ENCODE data around the gene PDE8A. TPM values are rescaled to one million over a fixed set of nuclear protein-coding genes. Genes with fewer than 3 reads are reported as not detected.

The PDE8A gene
- total and polyA plus RNA-seq, 2 experiments from 2014 or later, result 5.6 to 7.5 TPM

- no peak for TF ChIP-seq EZH2 (IDR thresholded peaks at IDR 0.05; ENCODE audit: low read depth, unreplicated experiment)
- TF ChIP-seq EZH2phosphoT487 (IDR thresholded peaks at IDR 0.05; ENCODE audit: unreplicated experiment), result no peak
- no peak for TF ChIP-seq NANOG (IDR thresholded peaks at IDR 0.05; ENCODE audit: borderline replicate concordance)
- no peak for TF ChIP-seq ZNF331 (CRISPR knock-in tag; IDR thresholded peaks at IDR 0.05; ENCODE audit: low read depth)
- no peak for TF ChIP-seq CREB1 (CRISPR knock-in tag; IDR thresholded peaks at IDR 0.05; ENCODE audit: low read depth)
- TF ChIP-seq, protein P1, sequence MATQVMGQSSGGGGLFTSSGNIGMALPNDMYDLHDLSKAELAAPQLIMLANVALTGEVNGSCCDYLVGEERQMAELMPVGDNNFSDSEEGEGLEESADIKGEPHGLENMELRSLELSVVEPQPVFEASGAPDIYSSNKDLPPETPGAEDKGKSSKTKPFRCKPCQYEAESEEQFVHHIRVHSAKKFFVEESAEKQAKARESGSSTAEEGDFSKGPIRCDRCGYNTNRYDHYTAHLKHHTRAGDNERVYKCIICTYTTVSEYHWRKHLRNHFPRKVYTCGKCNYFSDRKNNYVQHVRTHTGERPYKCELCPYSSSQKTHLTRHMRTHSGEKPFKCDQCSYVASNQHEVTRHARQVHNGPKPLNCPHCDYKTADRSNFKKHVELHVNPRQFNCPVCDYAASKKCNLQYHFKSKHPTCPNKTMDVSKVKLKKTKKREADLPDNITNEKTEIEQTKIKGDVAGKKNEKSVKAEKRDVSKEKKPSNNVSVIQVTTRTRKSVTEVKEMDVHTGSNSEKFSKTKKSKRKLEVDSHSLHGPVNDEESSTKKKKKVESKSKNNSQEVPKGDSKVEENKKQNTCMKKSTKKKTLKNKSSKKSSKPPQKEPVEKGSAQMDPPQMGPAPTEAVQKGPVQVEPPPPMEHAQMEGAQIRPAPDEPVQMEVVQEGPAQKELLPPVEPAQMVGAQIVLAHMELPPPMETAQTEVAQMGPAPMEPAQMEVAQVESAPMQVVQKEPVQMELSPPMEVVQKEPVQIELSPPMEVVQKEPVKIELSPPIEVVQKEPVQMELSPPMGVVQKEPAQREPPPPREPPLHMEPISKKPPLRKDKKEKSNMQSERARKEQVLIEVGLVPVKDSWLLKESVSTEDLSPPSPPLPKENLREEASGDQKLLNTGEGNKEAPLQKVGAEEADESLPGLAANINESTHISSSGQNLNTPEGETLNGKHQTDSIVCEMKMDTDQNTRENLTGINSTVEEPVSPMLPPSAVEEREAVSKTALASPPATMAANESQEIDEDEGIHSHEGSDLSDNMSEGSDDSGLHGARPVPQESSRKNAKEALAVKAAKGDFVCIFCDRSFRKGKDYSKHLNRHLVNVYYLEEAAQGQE (IDR thresholded peaks at IDR 0.05; ENCODE audit: unreplicated experiment), result no peak
- no peak for TF ChIP-seq POLR2AphosphoS5 (IDR thresholded peaks at IDR 0.05; ENCODE audit: low read depth)
- TF ChIP-seq JUNB (IDR thresholded peaks at IDR 0.05; ENCODE audit: unreplicated experiment), result no peak
Measured at GRCh38 chr15:84976746-84977345, 4.8 kb upstream of the PDE8A start (continued).

- no peaks in the 10 kb centered on the region for H3K36me3 ChIP-seq (ENCODE audit: insufficient read depth)
- peak overlapping the region; percentile 90 for H3K4me3 ChIP-seq
- peak; percentile 36 for ATAC-seq
- peak overlapping the region; percentile 86 for H2AFZ ChIP-seq
- H3K4me2 ChIP-seq, result peak overlapping the region; percentile 82
- H3K9me3 Mint-ChIP-seq, result no peaks in the 10 kb centered on the region; the same call in 2 of the 3 replicates
- H3K27ac ChIP-seq (ENCODE audit: low read depth), result no peak overlapping the region
- H4K20me1 ChIP-seq (replicated peaks; ENCODE audit: insufficient read depth), result peaks cover 13% of the 10 kb centered on the region
- H3K79me2 ChIP-seq (replicated peaks; ENCODE audit: insufficient read depth), result peaks cover 11% of the 10 kb centered on the region
- TF ChIP-seq EZH2phosphoT487 (IDR thresholded peaks at IDR 0.05; ENCODE audit: unreplicated experiment), result no peak
- TF ChIP-seq ZNF331 (CRISPR knock-in tag; IDR thresholded peaks at IDR 0.05; ENCODE audit: low read depth), result no peak
- TF ChIP-seq EZH2 (IDR thresholded peaks at IDR 0.05; ENCODE audit: low read depth, unreplicated experiment), result no peak
- no peak for TF ChIP-seq ETS1 (IDR thresholded peaks at IDR 0.05)
- TF ChIP-seq CREB1 (CRISPR knock-in tag; IDR thresholded peaks at IDR 0.05; ENCODE audit: low read depth), result no peak
- peaks cover 51% of the 10 kb centered on the region for H3K27me3 Mint-ChIP-seq (ENCODE audit: insufficient read depth, low read depth, poor library complexity)
- no peaks in the 10 kb centered on the region; the same call in 2 of the 3 replicates for H3K36me3 Mint-ChIP-seq (ENCODE audit: low read depth)
- H3K4me3 Mint-ChIP-seq, result peak overlapping the region; percentile 85
- H3K4me1 ChIP-seq (ENCODE audit: insufficient read depth), result 0 out of 2 replicates have a peak, but pooled peaks cover 8% of the 10 kb centered on the region
- no peak overlapping the region for H3K27ac Mint-ChIP-seq
- H3K27me3 ChIP-seq (ENCODE audit: insufficient read depth), result peaks cover 65% of the 10 kb centered on the region
- peaks cover 22% of the 10 kb centered on the region for H3K4me1 Mint-ChIP-seq
- no peaks in the 10 kb centered on the region for H3K9me2 ChIP-seq (ENCODE audit: insufficient read depth)
- 0 out of 2 replicates have a peak, but pooled peaks cover 3% of the 10 kb centered on the region for H3F3A ChIP-seq (replicated peaks; ENCODE audit: low read depth)
- DNase-seq (ENCODE audit: low spot score), result peak; percentile 74
Measured at GRCh38 chr15:84979651-84980050, 2.0 kb upstream of the PDE8A start.
